GM13977 (cell line): ENCODE measurements around the gene ASB2.

Experiments used
- DNase-seq: peaks from one replicate; pipeline ENCODE4 v3.0.0; 2012; ENCODE audit warnings: low spot score
- CTCF ChIP-seq: IDR thresholded peaks from 2 replicates; pipeline ENCODE4 v1.5.1; 2012; ENCODE audit warnings: mild to moderate bottlenecking, control low read depth; ENCODE audit not compliant: insufficient read depth; ENCODE audit errors: extremely low read depth, missing control alignments
- in situ Hi-C: fragments of 300-500 bp; cut with MboI; formaldehyde crosslinking; loops from one replicate; pipeline ENCODE4 v1.12.0; 2022; ENCODE audit warnings: low sequenced_read_pairs, low pct_unique_long_range_greater_than_20kb, mixed read lengths, inconsistent platforms; ENCODE audit not compliant: unreplicated experiment

The ASB2 gene

GRCh38 chr14:93975791-93976476 lies 436 bp downstream of the ASB2 start:
- TF ChIP-seq CTCF: no peak
- in situ Hi-C loops: no loop called here
- DNase-seq: peak; percentile 82

- DNase-seq: no peak
- in situ Hi-C loops: loop anchor here (25.0 kb wide), 1 partner anchor 1537 kb away; the partner anchor contains the start of gene SYNE3
- no peak for TF ChIP-seq CTCF
Observed at GRCh38 chr14:93974833-93975232, 1.5 kb downstream of the ASB2 start.

GRCh38 chr14:93974299-93974698 lies 2.1 kb downstream of the ASB2 start:
- no peak for TF ChIP-seq CTCF
- in situ Hi-C loops: loop anchor here (25.0 kb wide), 1 partner anchor 1538 kb away; the partner anchor contains the start of gene SYNE3
- DNase-seq: no peak

- in situ Hi-C loops: loop anchor here (25.0 kb wide), 1 partner anchor 1539 kb away; the partner anchor contains the start of gene SYNE3
- no peak for DNase-seq
- TF ChIP-seq CTCF: no peak
Observed at GRCh38 chr14:93973607-93974006, 2.8 kb downstream of the ASB2 start.

- DNase-seq: no peak
- in situ Hi-C loops: loop anchor here (25.0 kb wide), 1 partner anchor 1540 kb away; the partner anchor contains the start of gene SYNE3
- no peak for TF ChIP-seq CTCF
Observed at GRCh38 chr14:93972618-93973205, 3.7 kb downstream of the ASB2 start.

GRCh38 chr14:93971635-93972027 lies 4.7 kb downstream of the ASB2 start:
- DNase-seq: no peak
- no peak for TF ChIP-seq CTCF

More at GRCh38 chr14:93971635-93972027, 4.7 kb downstream of the ASB2 start:
- in situ Hi-C loops: loop anchor here (25.0 kb wide), 1 partner anchor 1541 kb away; the partner anchor contains the start of gene SYNE3
